ENCODE measurements around the gene CLINT1. TPM values are rescaled to one million over a fixed set of nuclear protein-coding genes. Genes with fewer than 3 reads are reported as not detected.

CLINT1 gene
- total and polyA plus RNA-seq, 9 of the 15 experiments (the other 6 are each of a cell fraction or from before 2014, with no cell fraction given) = 23.6 to 125 (median 71.4) TPM

DNA sequence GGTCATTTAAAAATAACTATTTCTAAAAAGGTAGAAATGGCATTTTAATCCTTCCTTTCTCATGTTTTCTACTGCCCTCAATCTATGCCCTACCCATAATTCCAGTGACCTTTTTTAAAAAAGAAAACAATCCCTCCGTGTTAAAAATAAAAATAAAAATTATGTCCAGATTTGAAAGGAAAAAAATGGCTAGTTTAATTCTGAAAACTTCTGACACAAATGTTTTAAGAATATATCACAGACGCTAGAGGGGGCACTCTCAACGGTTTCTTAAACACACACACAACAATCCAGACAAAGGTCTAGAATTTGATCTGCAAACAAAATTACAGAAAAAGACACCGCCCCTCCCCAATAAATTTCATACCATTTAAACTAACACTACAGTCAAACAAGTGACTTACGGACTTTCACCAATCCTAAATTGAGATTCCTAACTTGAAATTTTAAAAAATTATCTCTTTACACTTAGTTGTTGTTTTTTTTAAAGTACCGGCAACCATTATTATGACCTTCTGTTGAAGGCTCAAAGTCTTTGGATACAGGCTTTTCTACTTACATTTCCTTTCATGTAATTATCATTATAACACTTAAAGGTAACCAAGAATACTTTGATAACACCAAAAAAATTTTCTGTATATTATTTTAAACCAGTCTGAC is 38.2 kb downstream of the CLINT1 start:
- BruUV-seq (replicated peaks) = no TSS peak
- H4K20me1 ChIP-seq (replicated peaks; ENCODE audit: control insufficient read depth, insufficient read depth, low read length) = no peaks in the 10 kb centered on the region; the same call in 1 of the 2 replicates
- TF ChIP-seq, protein P1, sequence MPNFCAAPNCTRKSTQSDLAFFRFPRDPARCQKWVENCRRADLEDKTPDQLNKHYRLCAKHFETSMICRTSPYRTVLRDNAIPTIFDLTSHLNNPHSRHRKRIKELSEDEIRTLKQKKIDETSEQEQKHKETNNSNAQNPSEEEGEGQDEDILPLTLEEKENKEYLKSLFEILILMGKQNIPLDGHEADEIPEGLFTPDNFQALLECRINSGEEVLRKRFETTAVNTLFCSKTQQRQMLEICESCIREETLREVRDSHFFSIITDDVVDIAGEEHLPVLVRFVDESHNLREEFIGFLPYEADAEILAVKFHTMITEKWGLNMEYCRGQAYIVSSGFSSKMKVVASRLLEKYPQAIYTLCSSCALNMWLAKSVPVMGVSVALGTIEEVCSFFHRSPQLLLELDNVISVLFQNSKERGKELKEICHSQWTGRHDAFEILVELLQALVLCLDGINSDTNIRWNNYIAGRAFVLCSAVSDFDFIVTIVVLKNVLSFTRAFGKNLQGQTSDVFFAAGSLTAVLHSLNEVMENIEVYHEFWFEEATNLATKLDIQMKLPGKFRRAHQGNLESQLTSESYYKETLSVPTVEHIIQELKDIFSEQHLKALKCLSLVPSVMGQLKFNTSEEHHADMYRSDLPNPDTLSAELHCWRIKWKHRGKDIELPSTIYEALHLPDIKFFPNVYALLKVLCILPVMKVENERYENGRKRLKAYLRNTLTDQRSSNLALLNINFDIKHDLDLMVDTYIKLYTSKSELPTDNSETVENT (CRISPR knock-in tag; IDR thresholded peaks at IDR 0.05) = no peak
- no peak for TF ChIP-seq ZNF785 (CRISPR knock-in tag; IDR thresholded peaks at IDR 0.05)
- no peak for TF ChIP-seq GTF2A2 (tag; IDR thresholded peaks at IDR 0.05)
- TF ChIP-seq FOXM1 (IDR thresholded peaks at IDR 0.05; ENCODE audit: low read depth) = peak; percentile 69
- TF ChIP-seq FOXM1 (CRISPR knock-in tag; IDR thresholded peaks at IDR 0.05; ENCODE audit: low read depth) = no peak
- peak; percentile 87 for TF ChIP-seq MYBL2 (IDR thresholded peaks at IDR 0.05; ENCODE audit: low read depth)
- no peak for TF ChIP-seq MYBL2 (CRISPR knock-in tag; IDR thresholded peaks at IDR 0.05; ENCODE audit: borderline replicate concordance)
- no peak for TF ChIP-seq POLR2G (IDR thresholded peaks at IDR 0.05; ENCODE audit: low read depth, low read length)
- no peak for TF ChIP-seq SP1 (CRISPR knock-in tag; IDR thresholded peaks at IDR 0.05)
- no peak for TF ChIP-seq GATAD2B (IDR thresholded peaks at IDR 0.05; ENCODE audit: borderline replicate concordance)
- TF ChIP-seq NCOA4 (IDR thresholded peaks at IDR 0.05; ENCODE audit: partially characterized antibody) = no peak
- TF ChIP-seq, protein P2, sequence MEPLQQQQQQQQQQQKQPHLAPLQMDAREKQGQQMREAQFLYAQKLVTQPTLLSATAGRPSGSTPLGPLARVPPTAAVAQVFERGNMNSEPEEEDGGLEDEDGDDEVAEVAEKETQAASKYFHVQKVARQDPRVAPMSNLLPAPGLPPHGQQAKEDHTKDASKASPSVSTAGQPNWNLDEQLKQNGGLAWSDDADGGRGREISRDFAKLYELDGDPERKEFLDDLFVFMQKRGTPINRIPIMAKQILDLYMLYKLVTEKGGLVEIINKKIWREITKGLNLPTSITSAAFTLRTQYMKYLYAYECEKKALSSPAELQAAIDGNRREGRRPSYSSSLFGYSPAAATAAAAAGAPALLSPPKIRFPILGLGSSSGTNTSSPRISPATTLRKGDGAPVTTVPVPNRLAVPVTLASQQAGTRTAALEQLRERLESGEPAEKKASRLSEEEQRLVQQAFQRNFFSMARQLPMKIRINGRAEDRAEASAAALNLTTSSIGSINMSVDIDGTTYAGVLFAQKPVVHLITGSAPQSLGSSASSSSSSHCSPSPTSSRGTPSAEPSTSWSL (CRISPR knock-in tag; IDR thresholded peaks at IDR 0.05; ENCODE audit: borderline replicate concordance) = no peak
- peak; percentile 55; the same call in 1 of the 2 replicates for TF ChIP-seq CC2D1A (IDR thresholded peaks at IDR 0.05)
- TF ChIP-seq POLR2H (tag; IDR thresholded peaks at IDR 0.05; ENCODE audit: low read depth) = 0 out of 2 replicates have a peak, but pooled peaks have one; percentile 12
- TF ChIP-seq, protein P3, sequence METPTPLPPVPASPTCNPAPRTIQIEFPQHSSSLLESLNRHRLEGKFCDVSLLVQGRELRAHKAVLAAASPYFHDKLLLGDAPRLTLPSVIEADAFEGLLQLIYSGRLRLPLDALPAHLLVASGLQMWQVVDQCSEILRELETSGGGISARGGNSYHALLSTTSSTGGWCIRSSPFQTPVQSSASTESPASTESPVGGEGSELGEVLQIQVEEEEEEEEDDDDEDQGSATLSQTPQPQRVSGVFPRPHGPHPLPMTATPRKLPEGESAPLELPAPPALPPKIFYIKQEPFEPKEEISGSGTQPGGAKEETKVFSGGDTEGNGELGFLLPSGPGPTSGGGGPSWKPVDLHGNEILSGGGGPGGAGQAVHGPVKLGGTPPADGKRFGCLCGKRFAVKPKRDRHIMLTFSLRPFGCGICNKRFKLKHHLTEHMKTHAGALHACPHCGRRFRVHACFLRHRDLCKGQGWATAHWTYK (CRISPR knock-in tag; IDR thresholded peaks at IDR 0.05) = no peak
- TF ChIP-seq RAD21 (CRISPR knock-in tag; conservative IDR thresholded peaks at IDR 0.05 in 1 of 2, IDR thresholded peaks at IDR 0.05 in 1 of 2) = peak in 1 of 2 experiments; percentile 54; a peak in 2 of 4 replicates
- TF ChIP-seq ARNT (IDR thresholded peaks at IDR 0.05) = 0 out of 4 replicates have a peak, but pooled peaks of 1 of the 2 experiments have one; percentile 45
- no peak for TF ChIP-seq ZNF239 (CRISPR knock-in tag; IDR thresholded peaks at IDR 0.05)

More for the DNA sequence above, 38.2 kb downstream of the CLINT1 start:
- DNase-seq (ENCODE audit: extremely low read depth in 1 of 4, low spot score in 3 of 4) = peak; percentile 16 to 56 (median 18)
- ChIA-PET POLR2A (no interaction called here), CTCF (ENCODE audit: low intra/inter-chr PET ratio) (interaction anchor here (1.2 kb wide), 1 partner anchor 128 kb away, joined by 7 read pairs; no protein-coding TSS in a partner anchor)
- H3K4me1 ChIP-seq (replicated peaks in 1 of 2; ENCODE audit: control insufficient read depth in 2 of 2, insufficient read depth in 2 of 2, low read length in 2 of 2) = no peaks in the 10 kb centered on the region; a peak in 1 of 5 replicates
- H3K4me2 ChIP-seq (ENCODE audit: insufficient read depth, low read length) = no peak overlapping the region
- H3K9me3 ChIP-seq (replicated peaks; ENCODE audit: control insufficient read depth, insufficient read depth, low read depth, low read length) = no peaks in the 10 kb centered on the region
- no peak overlapping the region for H3K4me3 ChIP-seq
- H3K27ac ChIP-seq (ENCODE audit: extremely low read depth, low read depth, low read length) = peak overlapping the region; percentile 6; the same call in 1 of the 3 replicates
- H3K27me3 ChIP-seq (ENCODE audit: control insufficient read depth in 2 of 2, insufficient read depth in 2 of 2, low read length in 2 of 2) = no peaks in the 10 kb centered on the region
- no peaks in the 10 kb centered on the region for H3K9me1 ChIP-seq (ENCODE audit: control insufficient read depth, insufficient read depth, low read length)
- intact Hi-C loops (cut with micrococcal nuclease) = loop anchor here (1.0 to 5.0 kb wide), 4 partner anchors 37 to 174 kb away; partner anchors contain the start of gene CLINT1
- in situ Hi-C loops (cut with MboI) = no loop called here
- H3K9ac ChIP-seq (ENCODE audit: insufficient read depth in 1 of 2, low read depth in 2 of 2, low read length in 2 of 2) = no peak overlapping the region
- 32% methylated on average over 6 of the region's 6 CpGs for WGBS (ENCODE audit: insufficient coverage, low coverage, missing lambda C conversion rate)
- H3K36me3 ChIP-seq (ENCODE audit: control insufficient read depth, insufficient read depth, low read length) = peaks cover 21% of the 10 kb centered on the region; the same call in 2 of the 3 replicates
- peak; percentile 79 for ATAC-seq
- peaks cover 85% of the 10 kb centered on the region for H3K79me2 ChIP-seq (ENCODE audit: control insufficient read depth, insufficient read depth, low read length)
- H2AFZ ChIP-seq (ENCODE audit: low read depth, low read length) = no peak overlapping the region
- peak; percentile 72 for FAIRE-seq

All from K562 (cell line).